ENCODE data around the gene CFL2. TPM values are rescaled to one million over a fixed set of nuclear protein-coding genes. Genes with fewer than 3 reads are reported as not detected.

Gene CFL2
- total and polyA plus RNA-seq, 2 of the 13 experiments (the other 11 are each of a cell fraction or from before 2014, with no cell fraction given) = 114 to 158 TPM

DNA sequence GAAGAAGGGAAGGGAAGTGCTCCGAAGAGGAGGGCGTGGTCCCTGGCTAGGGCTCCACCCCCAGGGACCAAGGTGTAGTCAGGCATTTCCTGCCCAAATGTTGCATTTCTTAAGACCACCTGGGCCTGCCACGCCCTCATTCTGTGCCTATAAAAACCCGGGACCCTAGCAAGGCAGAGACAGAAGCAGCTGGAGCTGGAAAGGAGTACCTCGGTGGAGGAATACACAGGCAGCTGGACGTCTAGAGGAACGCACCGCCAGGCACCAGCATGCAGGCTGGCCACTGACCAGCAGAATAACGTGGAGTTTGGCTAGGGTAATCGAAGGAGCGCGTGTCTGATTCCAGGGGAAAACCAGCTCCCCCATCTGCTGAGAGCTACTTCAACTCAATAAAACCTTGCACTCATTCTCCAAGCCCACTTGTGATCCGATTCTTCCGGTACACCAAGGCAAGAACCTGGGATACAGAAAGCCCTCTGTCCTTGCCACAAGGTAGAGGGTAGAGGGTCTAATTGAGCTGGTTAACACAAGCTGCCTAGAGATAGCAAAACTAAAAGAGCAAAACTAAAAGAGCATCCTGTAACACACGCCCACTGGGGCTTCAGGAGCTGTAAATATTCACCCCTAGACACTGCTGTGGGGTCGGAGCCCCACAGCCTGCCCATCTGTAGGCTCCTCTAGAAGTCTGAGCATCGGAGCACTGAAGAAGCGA is 21.0 kb downstream of the CFL2 start (continued):
- 0 out of 2 replicates have a peak, but pooled peaks have one; percentile 40 for TF ChIP-seq ARNTL (CRISPR knock-in tag; IDR thresholded peaks at IDR 0.05)
- 0 out of 2 replicates have a peak, but pooled peaks have one; percentile 25 for TF ChIP-seq MZF1 (CRISPR knock-in tag; IDR thresholded peaks at IDR 0.05; ENCODE audit: borderline replicate concordance)
- TF ChIP-seq TEAD2 (CRISPR knock-in tag; IDR thresholded peaks at IDR 0.05) = no peak
- TF ChIP-seq KMT2B (CRISPR knock-in tag; IDR thresholded peaks at IDR 0.05) = no peak
- TF ChIP-seq ZSCAN9 (CRISPR knock-in tag; IDR thresholded peaks at IDR 0.05; ENCODE audit: borderline replicate concordance) = 0 out of 2 replicates have a peak, but pooled peaks have one; percentile 70
- TF ChIP-seq HNRNPL (IDR thresholded peaks at IDR 0.05; ENCODE audit: low read depth, low read length) = no peak
- TF ChIP-seq, protein P1, sequence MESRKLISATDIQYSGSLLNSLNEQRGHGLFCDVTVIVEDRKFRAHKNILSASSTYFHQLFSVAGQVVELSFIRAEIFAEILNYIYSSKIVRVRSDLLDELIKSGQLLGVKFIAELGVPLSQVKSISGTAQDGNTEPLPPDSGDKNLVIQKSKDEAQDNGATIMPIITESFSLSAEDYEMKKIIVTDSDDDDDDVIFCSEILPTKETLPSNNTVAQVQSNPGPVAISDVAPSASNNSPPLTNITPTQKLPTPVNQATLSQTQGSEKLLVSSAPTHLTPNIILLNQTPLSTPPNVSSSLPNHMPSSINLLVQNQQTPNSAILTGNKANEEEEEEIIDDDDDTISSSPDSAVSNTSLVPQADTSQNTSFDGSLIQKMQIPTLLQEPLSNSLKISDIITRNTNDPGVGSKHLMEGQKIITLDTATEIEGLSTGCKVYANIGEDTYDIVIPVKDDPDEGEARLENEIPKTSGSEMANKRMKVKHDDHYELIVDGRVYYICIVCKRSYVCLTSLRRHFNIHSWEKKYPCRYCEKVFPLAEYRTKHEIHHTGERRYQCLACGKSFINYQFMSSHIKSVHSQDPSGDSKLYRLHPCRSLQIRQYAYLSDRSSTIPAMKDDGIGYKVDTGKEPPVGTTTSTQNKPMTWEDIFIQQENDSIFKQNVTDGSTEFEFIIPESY (CRISPR knock-in tag; IDR thresholded peaks at IDR 0.05) = no peak
- TF ChIP-seq CCDC6 (CRISPR knock-in tag; IDR thresholded peaks at IDR 0.05) = 0 out of 2 replicates have a peak, but pooled peaks have one; percentile 48
- TF ChIP-seq SMYD3 (CRISPR knock-in tag; IDR thresholded peaks at IDR 0.05) = peak; percentile 63; the same call in 1 of the 2 replicates
- TF ChIP-seq ELF3 (CRISPR knock-in tag; IDR thresholded peaks at IDR 0.05) = 0 out of 2 replicates have a peak, but pooled peaks have one; percentile 50
- peak; percentile 68; the same call in 1 of the 2 replicates for TF ChIP-seq KDM4B (CRISPR knock-in tag; IDR thresholded peaks at IDR 0.05)
- peak; percentile 77; the same call in 1 of the 2 replicates for TF ChIP-seq KAT7 (CRISPR knock-in tag; IDR thresholded peaks at IDR 0.05; ENCODE audit: borderline replicate concordance)
- no peak; the same call in 1 of the 2 replicates for TF ChIP-seq ZNF670 (CRISPR knock-in tag; IDR thresholded peaks at IDR 0.05; ENCODE audit: borderline replicate concordance)
- TF ChIP-seq, protein P2, sequence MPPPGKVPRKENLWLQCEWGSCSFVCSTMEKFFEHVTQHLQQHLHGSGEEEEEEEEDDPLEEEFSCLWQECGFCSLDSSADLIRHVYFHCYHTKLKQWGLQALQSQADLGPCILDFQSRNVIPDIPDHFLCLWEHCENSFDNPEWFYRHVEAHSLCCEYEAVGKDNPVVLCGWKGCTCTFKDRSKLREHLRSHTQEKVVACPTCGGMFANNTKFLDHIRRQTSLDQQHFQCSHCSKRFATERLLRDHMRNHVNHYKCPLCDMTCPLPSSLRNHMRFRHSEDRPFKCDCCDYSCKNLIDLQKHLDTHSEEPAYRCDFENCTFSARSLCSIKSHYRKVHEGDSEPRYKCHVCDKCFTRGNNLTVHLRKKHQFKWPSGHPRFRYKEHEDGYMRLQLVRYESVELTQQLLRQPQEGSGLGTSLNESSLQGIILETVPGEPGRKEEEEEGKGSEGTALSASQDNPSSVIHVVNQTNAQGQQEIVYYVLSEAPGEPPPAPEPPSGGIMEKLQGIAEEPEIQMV (CRISPR knock-in tag; IDR thresholded peaks at IDR 0.05; ENCODE audit: low read depth) = peak; percentile 49; the same call in 1 of the 2 replicates
- TF ChIP-seq, protein P3, sequence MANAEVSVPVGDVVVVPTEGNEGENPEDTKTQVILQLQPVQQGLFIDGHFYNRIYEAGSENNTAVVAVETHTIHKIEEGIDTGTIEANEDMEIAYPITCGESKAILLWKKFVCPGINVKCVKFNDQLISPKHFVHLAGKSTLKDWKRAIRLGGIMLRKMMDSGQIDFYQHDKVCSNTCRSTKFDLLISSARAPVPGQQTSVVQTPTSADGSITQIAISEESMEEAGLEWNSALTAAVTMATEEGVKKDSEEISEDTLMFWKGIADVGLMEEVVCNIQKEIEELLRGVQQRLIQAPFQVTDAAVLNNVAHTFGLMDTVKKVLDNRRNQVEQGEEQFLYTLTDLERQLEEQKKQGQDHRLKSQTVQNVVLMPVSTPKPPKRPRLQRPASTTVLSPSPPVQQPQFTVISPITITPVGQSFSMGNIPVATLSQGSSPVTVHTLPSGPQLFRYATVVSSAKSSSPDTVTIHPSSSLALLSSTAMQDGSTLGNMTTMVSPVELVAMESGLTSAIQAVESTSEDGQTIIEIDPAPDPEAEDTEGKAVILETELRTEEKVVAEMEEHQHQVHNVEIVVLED (CRISPR knock-in tag; IDR thresholded peaks at IDR 0.05; ENCODE audit: borderline replicate concordance) = peak; percentile 65; the same call in 1 of the 2 replicates
- TF ChIP-seq, protein P4, sequence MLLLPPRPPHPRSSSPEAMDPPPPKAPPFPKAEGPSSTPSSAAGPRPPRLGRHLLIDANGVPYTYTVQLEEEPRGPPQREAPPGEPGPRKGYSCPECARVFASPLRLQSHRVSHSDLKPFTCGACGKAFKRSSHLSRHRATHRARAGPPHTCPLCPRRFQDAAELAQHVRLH (CRISPR knock-in tag; IDR thresholded peaks at IDR 0.05; ENCODE audit: borderline replicate concordance, low read depth) = peak; percentile 77
- TF ChIP-seq CHCHD3 (CRISPR knock-in tag; IDR thresholded peaks at IDR 0.05) = no peak
- TF ChIP-seq, protein P5, sequence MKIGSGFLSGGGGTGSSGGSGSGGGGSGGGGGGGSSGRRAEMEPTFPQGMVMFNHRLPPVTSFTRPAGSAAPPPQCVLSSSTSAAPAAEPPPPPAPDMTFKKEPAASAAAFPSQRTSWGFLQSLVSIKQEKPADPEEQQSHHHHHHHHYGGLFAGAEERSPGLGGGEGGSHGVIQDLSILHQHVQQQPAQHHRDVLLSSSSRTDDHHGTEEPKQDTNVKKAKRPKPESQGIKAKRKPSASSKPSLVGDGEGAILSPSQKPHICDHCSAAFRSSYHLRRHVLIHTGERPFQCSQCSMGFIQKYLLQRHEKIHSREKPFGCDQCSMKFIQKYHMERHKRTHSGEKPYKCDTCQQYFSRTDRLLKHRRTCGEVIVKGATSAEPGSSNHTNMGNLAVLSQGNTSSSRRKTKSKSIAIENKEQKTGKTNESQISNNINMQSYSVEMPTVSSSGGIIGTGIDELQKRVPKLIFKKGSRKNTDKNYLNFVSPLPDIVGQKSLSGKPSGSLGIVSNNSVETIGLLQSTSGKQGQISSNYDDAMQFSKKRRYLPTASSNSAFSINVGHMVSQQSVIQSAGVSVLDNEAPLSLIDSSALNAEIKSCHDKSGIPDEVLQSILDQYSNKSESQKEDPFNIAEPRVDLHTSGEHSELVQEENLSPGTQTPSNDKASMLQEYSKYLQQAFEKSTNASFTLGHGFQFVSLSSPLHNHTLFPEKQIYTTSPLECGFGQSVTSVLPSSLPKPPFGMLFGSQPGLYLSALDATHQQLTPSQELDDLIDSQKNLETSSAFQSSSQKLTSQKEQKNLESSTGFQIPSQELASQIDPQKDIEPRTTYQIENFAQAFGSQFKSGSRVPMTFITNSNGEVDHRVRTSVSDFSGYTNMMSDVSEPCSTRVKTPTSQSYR (CRISPR knock-in tag; IDR thresholded peaks at IDR 0.05; ENCODE audit: borderline replicate concordance) = peak; percentile 24; the same call in 1 of the 2 replicates
- TF ChIP-seq, protein P6, sequence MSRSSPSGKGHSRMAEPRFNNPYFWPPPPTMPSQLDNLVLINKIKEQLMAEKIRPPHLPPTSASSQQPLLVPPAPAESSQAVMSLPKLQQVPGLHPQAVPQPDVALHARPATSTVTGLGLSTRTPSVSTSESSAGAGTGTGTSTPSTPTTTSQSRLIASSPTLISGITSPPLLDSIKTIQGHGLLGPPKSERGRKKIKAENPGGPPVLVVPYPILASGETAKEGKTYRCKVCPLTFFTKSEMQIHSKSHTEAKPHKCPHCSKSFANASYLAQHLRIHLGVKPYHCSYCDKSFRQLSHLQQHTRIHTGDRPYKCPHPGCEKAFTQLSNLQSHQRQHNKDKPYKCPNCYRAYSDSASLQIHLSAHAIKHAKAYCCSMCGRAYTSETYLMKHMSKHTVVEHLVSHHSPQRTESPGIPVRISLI (CRISPR knock-in tag; IDR thresholded peaks at IDR 0.05; ENCODE audit: borderline replicate concordance) = no peak

Measured in HepG2 (cell line).